Upper lobe of left lung (tissue), 6 donors: ENCODE measurements around the gene ARPC5. TPM values are rescaled to one million over a fixed set of nuclear protein-coding genes. Genes with fewer than 3 reads are reported as not detected.
"Not testable (repeated sequence)": the region's sequence is repeated elsewhere in the genome, so short reads cannot be mapped to it uniquely, and the experiment has no call there.

Experiments
- ATAC-seq, 2 donors: fragments of 200-7000 bp; cut with Tn5 transposase; one replicate each; pipeline ENCODE4 v1.9.1; 2022; ENCODE audit warnings: mild to moderate bottlenecking in 2 of 2, moderate library complexity in 2 of 2; ENCODE audit not compliant: low FRiP score in 2 of 2
- DNase-seq, 2 donors: peaks; one replicate each; pipeline ENCODE4 v3.0.0-alpha.2; 2019 to 2020
- H3K27ac ChIP-seq, 4 donors: fragments of 200-600 bp; sonication (generic); one replicate each; pipeline ENCODE4 v1.5.1; 2016 to 2019
- H3K27me3 ChIP-seq, 4 donors: fragments of 200-600 bp; sonication (generic); one replicate each; pipeline ENCODE4 v1.5.1; 2017 to 2019
- H3K36me3 ChIP-seq, 4 donors: fragments of 200-600 bp; sonication (generic); one replicate each; pipeline ENCODE4 v1.5.1; 2016 to 2019
- H3K4me1 ChIP-seq, 4 donors: fragments of 200-600 bp; sonication (generic); one replicate each; pipeline ENCODE4 v1.5.1; 2018 to 2019
- H3K4me3 ChIP-seq, 4 donors: fragments of 200-600 bp; sonication (generic); one replicate each; pipeline ENCODE4 v1.5.1; 2017 to 2019; ENCODE audit warnings: mild to moderate bottlenecking in 2 of 4, moderate library complexity in 1 of 4
- H3K9me3 ChIP-seq, 4 donors: fragments of 200-600 bp; sonication (generic); one replicate each; pipeline ENCODE4 v1.5.1; 2018 to 2019
- EP300 ChIP-seq, 4 donors: sonication (generic); formaldehyde crosslinking; IDR thresholded peaks; one replicate each; pipeline ENCODE4 v1.5.1; 2017; ENCODE audit warnings: antibody characterized with exemption in 4 of 4, control low read depth in 2 of 4
- POLR2A ChIP-seq, 4 donors: fragments of 450-650 bp; IDR thresholded peaks; one replicate each; pipeline ENCODE4 v1.5.1; 2016 to 2017; ENCODE audit warnings: antibody characterized with exemption in 4 of 4, mild to moderate bottlenecking in 2 of 4
- POLR2AphosphoS5 ChIP-seq, 2 donors: sonication (generic); formaldehyde crosslinking; IDR thresholded peaks; one replicate each; pipeline ENCODE4 v1.5.1; 2017; ENCODE audit warnings: antibody characterized with exemption in 2 of 2
- WGBS, 2 donors: methylation state at CpG; one replicate each; pipeline ENCODE4 v1.1.5; 2017 to 2018; 5-methylcytosine and 5-hydroxymethylcytosine counted together
- total RNA-seq, 6 donors: library from RNA; depleted of rRNA in 4 of 6; stranded (reverse); fragments of >200 nt in 4 of 6; gene quantifications; one replicate each; pipeline versions ENCODE4 v1.1.0 to v1.2.1, GENCODE V29; 2016 to 2021
- TF ChIP-seq, protein P1 (sequence below), 6 experiments: fragments of 450-650 bp in 4 of 6; fragments of 200-600 bp in 2 of 6; sonication (generic) in 2 of 6; IDR thresholded peaks; one replicate each; pipeline ENCODE4 v1.5.1; 2016 to 2019; ENCODE audit warnings: antibody characterized with exemption in 6 of 6
- donor health status: DM: no; HTN: no; CAD: no; lungs with moderate emphysema.
- donor health status: DM: no; HTN: yes; CAD: no; lungs with severe emphysema.

The ARPC5 gene
- 100 to 1,000 TPM in 4 of 6 donors, 10 to 100 TPM in 2; 28.3 to 193 (median 109) TPM for total RNA-seq

DNA sequence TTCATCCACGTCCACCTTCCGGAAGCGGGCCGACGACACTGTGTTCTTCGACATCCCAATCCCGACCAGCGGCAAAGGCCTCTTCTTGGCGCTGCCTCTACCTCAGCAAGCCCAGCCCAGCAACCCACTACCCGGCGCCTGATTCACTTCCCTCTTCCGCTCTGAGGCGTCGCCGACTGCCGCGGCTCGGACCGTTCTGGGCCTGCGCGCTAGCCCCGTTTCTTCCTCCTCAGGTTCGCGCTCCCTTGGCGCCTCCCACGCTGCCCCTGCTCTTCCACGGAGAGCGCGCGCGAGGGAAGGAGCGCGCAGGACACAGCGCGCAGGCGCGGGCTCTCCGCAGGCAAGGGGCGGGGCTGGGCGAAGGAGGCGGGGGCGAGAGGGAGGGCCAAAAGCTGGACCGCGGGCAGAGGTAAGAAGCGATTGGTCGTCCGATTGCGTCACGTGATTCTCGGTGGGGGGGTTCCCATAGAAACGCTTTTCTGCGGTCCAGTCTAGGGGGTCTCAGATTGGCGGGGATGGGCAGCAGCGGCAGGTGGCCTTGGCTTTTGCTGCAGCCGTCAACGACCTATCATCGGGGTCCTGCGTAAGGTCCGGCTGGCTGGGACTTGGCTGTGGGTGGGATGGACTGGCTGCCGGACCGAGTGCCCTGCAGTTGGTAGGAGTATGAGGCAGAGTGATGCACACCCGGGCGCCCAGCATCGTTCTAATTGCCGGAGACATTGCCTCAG, at the start of gene ARPC5:
ARPC5 (minus strand) TSS at position 178 of the 728 bp plus-strand sequence; CDS start at position 54, 124 bp downstream.
- Histone ChIP-seq H3K27me3 (no peaks in the 10 kb centered on the region), H3K9me3 (no peaks in the 10 kb centered on the region), H3K4me3 (peak within 1 kb of the TSS; percentile 83 to 93 (median 90)), H3K36me3 (peaks cover 0 to 10% (median 0%) of the 10 kb centered on the region in 4 donors), H3K4me1 (peaks cover 28 to 42% (median 37%) of the 10 kb centered on the region in 4 donors), H3K27ac (peak within 1 kb of the TSS; percentile 98 to 99 (median 98))
- WGBS, 2 donors: 0 to 1% methylated on average over 7 to 60 of the region's 65 CpGs
- DNase-seq (peak; percentile 96 to 99), ATAC-seq (peak; percentile 98 to 99)
- peak in 1 of 4 donors; percentile 46 for TF ChIP-seq EP300 (IDR thresholded peaks at IDR 0.05)
- TF ChIP-seq, protein P1, sequence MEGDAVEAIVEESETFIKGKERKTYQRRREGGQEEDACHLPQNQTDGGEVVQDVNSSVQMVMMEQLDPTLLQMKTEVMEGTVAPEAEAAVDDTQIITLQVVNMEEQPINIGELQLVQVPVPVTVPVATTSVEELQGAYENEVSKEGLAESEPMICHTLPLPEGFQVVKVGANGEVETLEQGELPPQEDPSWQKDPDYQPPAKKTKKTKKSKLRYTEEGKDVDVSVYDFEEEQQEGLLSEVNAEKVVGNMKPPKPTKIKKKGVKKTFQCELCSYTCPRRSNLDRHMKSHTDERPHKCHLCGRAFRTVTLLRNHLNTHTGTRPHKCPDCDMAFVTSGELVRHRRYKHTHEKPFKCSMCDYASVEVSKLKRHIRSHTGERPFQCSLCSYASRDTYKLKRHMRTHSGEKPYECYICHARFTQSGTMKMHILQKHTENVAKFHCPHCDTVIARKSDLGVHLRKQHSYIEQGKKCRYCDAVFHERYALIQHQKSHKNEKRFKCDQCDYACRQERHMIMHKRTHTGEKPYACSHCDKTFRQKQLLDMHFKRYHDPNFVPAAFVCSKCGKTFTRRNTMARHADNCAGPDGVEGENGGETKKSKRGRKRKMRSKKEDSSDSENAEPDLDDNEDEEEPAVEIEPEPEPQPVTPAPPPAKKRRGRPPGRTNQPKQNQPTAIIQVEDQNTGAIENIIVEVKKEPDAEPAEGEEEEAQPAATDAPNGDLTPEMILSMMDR (IDR thresholded peaks at IDR 0.05): no peak
- peak; percentile 85 to 98 (median 90) for TF ChIP-seq POLR2A (IDR thresholded peaks at IDR 0.05)
- TF ChIP-seq POLR2AphosphoS5 (IDR thresholded peaks at IDR 0.05): peak; percentile 94 to 95

GRCh38 chr1:183685112-183685713, 49.6 kb upstream of the ARPC5 start:
- H3K4me3 ChIP-seq: no peak overlapping the region
- ATAC-seq (peak in 1 of 2 donors; percentile 90), DNase-seq (peak in 1 of 2 donors; percentile 30)
- H3K27ac ChIP-seq: no peak overlapping the region
- H3K4me1 ChIP-seq: peaks cover 0 to 4% (median 0%) of the 10 kb centered on the region in 4 donors
- H3K27me3 ChIP-seq: no peaks in the 10 kb centered on the region
- TF ChIP-seq POLR2AphosphoS5 (IDR thresholded peaks at IDR 0.05) (no peak), EP300 (IDR thresholded peaks at IDR 0.05) (no peak), POLR2A (IDR thresholded peaks at IDR 0.05) (no peak)
- TF ChIP-seq, protein P1 (IDR thresholded peaks at IDR 0.05): peak; percentile 61 to 80 (median 77)
- 6 to 8% methylated on average over 3 of the region's 3 CpGs for WGBS, 2 donors
- no peaks in the 10 kb centered on the region for H3K36me3 ChIP-seq
- H3K9me3 ChIP-seq: no peaks in the 10 kb centered on the region

GRCh38 chr1:183679363-183679762, 43.8 kb upstream of the ARPC5 start:
- H3K4me3 ChIP-seq, H3K9me3 ChIP-seq, H3K27ac ChIP-seq, DNase-seq, ATAC-seq, H3K4me1 ChIP-seq, H3K36me3 ChIP-seq, H3K27me3 ChIP-seq: not testable (repeated sequence)
- WGBS, 2 donors: 95 to 100% methylated on average over 4 of the region's 4 CpGs

DNA sequence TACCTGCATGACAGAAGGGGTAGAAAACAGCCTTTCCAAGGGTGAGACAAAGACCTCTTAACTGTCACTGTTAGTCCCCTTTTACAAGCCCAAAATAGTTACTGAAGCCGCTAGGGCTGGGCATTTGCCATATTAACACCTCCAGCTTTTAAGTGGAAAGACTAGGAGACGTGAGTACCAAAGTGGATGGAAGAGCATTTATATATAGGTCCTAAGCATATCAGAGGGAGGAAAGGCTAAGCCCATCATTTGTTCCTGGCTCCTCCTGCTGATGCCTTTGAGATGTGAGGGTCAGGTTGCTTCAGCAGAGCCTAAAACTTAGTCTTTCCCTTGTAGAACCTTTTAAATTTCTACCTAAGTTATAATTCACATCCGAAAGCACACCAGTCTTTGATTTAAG, 43.2 kb upstream of the ARPC5 start:
- no peak overlapping the region for H3K27ac ChIP-seq
- DNase-seq: no peak
- H3K4me3 ChIP-seq: no peak overlapping the region
- 85 to 89% methylated on average over 3 of the region's 3 CpGs for WGBS, 2 donors
- ATAC-seq: no peak
- H3K4me1 ChIP-seq: no peaks in the 10 kb centered on the region
- no peaks in the 10 kb centered on the region for H3K27me3 ChIP-seq
- TF ChIP-seq, protein P1 (IDR thresholded peaks at IDR 0.05): no peak
- TF ChIP-seq POLR2A (IDR thresholded peaks at IDR 0.05) (no peak), POLR2AphosphoS5 (IDR thresholded peaks at IDR 0.05) (no peak), EP300 (IDR thresholded peaks at IDR 0.05) (no peak)
- H3K36me3 ChIP-seq: no peaks in the 10 kb centered on the region
- no peaks in the 10 kb centered on the region for H3K9me3 ChIP-seq

- Histone ChIP-seq H3K27me3 (no peaks in the 10 kb centered on the region), H3K4me3 (no peak overlapping the region), H3K36me3 (no peaks in the 10 kb centered on the region), H3K27ac (no peak overlapping the region), H3K9me3 (no peaks in the 10 kb centered on the region), H3K4me1 (no peaks in the 10 kb centered on the region)
- DNase-seq (no peak), ATAC-seq (peak in 1 of 2 donors; percentile 84)
- TF ChIP-seq POLR2A (IDR thresholded peaks at IDR 0.05) (no peak), POLR2AphosphoS5 (IDR thresholded peaks at IDR 0.05) (no peak), EP300 (IDR thresholded peaks at IDR 0.05) (no peak)
- TF ChIP-seq, protein P1 (IDR thresholded peaks at IDR 0.05): no peak
- 71 to 84% methylated on average over 2 of the region's 2 CpGs for WGBS, 2 donors
Measured at GRCh38 chr1:183676586-183677189, 41.1 kb upstream of the ARPC5 start.
